ENCODE measurements around the gene F7.

F7 gene

DNA sequence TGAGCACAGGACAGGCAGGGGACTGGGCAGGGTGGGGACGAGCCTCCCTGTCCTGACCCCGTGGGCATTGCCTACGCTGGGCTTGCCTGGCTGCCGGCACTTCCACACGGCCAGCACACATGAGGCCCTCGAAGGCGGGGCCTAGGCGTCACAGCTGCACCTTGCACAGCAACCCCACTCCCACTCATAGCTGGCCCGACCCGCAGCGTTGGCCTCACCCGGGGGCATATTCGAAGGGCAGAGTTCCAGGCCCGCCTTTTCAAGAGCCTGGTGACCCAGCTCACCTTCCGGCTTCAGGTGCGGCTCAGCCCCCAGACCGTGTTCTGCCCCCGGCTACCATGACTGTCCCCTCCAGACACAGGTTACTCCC is 36.0 kb downstream of the F7 start:
- DNase-seq: no peak

DNA sequence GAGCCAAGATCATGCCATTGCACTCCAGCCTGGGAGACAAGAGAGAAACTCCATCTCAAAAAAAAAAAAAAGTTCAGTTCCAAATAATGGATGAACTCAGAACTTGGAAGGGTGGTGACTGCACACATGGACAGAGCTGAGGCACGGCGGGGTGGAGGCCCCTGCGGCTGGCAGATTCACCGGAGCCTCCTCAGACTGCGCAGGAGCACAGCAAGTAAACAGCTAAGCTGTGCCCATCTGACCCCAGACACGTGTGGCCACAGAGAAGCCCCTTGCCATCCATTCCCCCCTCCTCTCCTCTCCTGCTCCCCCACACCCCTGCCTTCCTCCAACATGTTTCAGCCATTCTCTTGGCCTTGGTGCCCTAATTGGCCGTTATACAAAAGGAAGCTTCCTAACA is 37.3 kb downstream of the F7 start:
- no peak for DNase-seq

DNA sequence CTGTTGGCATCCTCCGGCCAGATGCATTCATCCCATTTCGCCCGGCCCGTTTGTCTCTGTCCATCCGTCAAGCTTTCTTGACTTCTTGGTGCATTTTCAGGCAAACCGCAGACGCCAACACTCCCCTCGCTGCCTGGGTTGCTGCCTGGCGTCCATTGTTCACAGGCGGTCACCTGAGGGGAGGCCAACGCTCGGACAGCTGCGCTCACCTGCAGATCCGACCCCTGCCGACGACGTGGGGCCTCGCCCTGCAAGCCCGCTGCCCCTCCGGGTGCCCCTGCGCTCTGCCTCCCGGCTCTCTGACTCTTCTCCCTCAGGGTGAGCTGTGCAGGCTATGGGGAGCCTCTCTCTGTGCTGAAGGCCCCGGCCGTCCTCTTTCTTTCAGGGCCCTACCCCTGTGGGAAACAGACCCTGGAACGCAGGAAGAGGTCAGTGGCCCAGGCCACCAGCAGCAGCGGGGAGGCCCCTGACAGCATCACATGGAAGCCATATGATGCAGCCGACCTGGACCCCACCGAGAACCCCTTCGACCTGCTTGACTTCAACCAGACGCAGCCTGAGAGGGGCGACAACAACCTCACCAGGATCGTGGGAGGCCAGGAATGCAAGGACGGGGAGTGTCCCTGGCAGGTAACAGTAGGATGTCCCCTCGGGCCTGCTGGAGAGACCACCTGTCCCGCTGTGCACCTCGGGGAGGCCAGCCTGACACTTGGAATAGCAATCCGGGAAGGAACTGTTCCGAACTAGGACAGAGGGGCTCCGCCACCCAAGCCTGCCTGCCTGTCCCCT is 38.1 kb downstream of the F7 start:
- DNase-seq: no peak

- DNase-seq: no peak
Observed at GRCh38 chr13:113144255-113144629, 38.7 kb downstream of the F7 start.

DNA sequence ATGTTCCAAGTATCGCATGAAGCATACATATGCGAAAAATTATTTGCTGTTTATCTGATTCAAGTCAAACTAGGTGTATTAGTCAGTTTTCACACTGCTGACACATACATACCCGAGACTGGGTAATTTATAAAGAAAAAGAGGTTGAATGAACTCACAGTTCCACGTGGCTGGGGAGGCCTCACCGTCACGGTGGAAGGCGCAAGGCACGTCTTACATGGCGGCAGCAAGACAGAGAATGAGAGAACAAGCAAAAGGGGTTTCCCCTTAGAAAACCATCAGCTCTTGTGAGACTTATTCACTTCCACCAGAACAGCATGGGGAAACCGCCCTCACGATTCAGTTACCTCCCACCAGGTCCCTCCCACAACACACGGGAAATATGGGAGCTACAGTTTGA is 39.9 kb downstream of the F7 start:
- DNase-seq: no peak

GRCh38 chr13:113145911-113146598 is 40.5 kb downstream of the F7 start:
- no peak for DNase-seq

GRCh38 chr13:113146750-113147149 is 41.2 kb downstream of the F7 start:
- no peak for DNase-seq

GRCh38 chr13:113147206-113147605 is 41.6 kb downstream of the F7 start:
- DNase-seq: no peak

GRCh38 chr13:113148407-113148806 is 42.8 kb downstream of the F7 start:
- no peak for DNase-seq

DNA sequence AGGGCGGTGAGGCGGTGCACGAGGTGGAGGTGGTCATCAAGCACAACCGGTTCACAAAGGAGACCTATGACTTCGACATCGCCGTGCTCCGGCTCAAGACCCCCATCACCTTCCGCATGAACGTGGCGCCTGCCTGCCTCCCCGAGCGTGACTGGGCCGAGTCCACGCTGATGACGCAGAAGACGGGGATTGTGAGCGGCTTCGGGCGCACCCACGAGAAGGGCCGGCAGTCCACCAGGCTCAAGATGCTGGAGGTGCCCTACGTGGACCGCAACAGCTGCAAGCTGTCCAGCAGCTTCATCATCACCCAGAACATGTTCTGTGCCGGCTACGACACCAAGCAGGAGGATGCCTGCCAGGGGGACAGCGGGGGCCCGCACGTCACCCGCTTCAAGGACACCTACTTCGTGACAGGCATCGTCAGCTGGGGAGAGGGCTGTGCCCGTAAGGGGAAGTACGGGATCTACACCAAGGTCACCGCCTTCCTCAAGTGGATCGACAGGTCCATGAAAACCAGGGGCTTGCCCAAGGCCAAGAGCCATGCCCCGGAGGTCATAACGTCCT is 43.4 kb downstream of the F7 start:
- no peak for DNase-seq

DNA sequence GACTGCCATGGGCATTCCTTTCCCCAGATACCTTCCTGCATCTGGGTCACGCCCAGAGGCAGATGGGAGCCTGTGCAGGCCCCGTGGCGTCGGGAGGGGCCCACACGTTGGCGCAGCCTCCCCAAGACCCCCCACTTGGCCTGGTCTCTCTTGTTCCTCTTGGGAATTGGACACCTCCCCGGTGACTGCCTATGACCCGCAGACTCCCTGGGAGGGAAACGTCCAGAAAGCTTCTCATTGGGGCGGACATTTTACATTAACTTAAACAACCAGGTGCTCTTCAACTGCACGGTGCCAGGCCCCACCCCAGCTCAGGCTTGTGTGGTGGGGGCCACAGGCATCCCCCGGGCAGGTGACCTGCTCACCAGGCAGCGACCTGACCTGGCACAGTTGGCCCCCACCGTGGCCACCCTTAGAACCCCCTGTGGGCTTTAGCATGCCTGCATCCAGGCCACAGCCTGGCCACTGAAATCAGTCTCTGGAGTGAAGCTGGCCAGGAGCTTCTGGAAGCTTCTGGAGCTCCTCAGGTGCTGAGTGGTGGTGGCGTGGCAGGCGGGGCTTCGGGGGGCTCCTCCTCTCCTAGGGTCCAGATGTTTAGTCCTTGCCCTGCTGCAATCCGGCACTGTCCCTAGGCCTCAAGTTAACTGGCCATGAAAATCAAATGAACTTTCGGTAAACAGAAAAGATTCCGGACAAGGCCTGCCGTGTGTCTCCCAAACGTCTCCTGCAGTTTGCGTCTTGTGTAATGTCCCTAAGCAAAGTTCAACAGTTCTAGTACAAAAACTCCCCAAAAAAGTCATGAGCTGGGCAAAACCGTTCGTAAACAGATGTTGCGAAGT is 44.3 kb downstream of the F7 start:
- DNase-seq: no peak

DNA sequence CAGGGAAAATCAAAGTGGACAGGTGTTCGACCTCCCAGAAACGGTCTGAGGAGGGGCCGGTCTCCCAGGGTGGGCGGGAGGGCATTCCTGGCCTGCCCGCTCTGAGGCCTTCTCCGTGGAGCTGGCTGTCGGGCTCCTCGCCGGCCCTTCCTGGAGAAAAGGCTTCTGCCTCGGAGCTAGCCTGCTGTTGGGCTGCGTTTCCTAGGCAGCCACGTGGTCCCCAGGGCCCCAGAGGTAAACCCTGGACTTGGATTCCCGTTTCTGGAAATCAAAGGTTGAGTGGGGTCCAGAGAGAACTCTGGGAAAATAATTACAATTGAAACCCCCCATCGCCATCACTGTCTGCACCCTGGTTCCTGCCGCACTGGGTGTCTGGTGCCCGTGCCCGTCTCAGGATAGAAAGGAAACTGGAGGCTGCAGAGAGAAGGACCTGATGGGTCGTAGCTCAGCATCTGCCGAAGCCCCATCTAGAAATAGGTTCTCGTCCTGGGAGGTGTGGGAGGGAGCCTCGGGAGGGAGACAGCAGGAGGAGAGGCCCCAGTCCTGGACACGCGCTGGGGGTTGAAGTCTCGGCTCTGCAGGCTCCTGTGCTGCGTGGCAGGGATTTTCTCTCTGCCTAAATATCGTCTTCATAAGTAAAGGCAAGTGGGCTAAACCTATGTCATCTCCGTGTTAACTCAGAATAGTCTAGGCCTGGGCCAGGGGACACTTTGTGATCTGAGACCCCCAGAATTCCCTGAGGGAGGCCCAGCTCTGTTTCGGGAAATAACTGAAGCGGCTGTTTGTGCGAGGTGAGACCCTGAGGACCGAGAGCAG is 45.2 kb downstream of the F7 start:
- DNase-seq: no peak

DNA sequence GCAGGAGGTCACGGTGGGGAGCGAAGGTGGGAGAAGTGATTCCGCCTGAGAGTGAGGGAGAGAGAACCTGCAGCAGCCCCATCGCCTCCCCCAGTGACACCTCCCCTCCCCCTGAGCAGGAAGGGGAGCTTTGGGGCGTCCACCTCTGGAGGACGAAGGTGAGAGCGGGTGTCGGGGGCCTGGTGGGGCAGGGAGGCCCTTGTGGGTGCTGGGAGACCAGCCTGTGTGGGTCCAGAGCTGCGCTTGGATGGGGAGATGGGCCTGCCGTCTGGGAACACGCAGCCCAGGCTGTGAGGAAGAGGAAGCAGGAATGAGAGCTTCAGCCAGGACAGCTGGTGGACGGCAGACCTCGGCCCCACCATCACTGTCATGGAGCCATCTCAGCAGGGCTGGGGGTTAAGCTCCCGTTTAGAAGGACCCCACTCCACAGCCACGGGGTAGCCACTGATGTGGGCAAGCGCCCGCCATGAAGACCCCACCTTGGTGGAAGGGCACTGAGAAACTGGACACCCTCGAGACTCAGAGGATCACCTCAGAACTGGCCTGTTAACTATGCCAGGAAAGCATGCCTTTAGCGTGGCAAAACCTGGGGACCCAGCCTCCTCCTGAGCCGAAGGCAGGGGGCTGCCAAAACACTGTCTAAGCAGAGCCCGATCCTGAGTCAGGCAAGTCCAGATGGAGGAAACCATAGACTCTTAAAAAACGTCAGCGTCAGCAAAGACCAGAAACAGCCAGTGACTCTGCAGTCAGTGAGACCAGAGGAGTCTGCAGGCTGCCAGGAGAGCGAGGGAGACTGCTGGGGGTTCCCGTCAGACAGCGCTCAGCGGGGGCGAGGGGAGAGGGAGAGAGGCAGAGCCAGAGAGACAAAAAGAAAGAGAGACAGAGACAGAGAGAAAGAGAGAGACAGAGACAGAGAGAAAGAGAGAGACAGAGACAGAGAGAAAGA is 46.4 kb downstream of the F7 start:
- DNase-seq: no peak

DNA sequence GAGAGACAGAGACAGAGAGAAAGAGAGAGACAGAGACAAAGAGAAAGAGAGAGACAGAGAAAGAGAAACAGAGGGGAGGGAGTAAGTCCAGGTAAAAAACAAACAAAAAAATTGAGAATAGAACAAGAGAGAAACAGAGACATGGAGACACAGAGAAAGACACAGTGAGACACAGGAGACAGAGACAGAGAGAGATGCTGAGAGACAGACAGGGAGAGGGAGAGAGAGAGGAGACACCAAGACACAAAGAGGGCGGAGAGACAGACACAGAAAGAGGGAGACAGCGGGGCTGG is 47.0 kb downstream of the F7 start:
- no peak for DNase-seq

DNA sequence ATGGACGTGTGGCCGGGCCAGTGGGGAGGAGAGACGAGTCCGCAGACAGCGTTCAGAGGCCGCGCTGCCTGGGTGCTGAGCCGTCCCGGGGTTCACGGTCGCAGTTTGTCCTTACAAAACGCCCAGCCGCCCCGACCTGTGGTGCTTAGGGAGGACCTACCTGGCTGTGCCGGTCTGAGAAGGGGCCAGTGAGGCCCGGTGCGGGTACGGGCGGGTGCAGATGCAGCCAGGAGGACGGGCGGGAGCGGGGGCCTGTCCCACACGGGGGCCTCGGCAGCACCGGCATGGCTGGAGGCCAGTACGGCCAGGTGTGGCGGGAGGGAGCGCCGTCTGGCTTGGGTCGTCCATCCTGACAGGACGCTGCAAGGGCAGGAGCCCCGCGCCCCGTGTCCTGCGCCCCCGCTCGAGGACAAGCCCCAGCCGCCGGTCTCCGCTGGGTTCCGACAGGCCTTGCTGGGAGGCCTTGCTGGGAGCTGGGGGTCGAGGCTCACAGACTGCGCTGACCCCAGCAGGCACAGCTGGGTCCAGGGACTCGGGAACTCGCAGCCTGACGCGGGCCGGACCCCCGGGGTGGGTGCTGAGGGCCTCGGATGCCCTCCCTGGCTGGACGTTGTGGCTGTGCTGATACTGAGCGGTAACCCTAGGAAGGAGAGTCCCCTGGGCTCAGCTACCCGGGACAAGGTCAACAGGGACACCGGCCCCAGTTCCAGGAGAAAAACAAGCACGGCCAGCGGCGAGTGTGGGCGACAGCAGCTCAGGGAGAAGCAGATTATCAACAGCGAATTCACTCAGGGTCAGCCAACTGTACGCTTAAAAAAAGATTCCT is 47.6 kb downstream of the F7 start:
- DNase-seq: no peak

DNA sequence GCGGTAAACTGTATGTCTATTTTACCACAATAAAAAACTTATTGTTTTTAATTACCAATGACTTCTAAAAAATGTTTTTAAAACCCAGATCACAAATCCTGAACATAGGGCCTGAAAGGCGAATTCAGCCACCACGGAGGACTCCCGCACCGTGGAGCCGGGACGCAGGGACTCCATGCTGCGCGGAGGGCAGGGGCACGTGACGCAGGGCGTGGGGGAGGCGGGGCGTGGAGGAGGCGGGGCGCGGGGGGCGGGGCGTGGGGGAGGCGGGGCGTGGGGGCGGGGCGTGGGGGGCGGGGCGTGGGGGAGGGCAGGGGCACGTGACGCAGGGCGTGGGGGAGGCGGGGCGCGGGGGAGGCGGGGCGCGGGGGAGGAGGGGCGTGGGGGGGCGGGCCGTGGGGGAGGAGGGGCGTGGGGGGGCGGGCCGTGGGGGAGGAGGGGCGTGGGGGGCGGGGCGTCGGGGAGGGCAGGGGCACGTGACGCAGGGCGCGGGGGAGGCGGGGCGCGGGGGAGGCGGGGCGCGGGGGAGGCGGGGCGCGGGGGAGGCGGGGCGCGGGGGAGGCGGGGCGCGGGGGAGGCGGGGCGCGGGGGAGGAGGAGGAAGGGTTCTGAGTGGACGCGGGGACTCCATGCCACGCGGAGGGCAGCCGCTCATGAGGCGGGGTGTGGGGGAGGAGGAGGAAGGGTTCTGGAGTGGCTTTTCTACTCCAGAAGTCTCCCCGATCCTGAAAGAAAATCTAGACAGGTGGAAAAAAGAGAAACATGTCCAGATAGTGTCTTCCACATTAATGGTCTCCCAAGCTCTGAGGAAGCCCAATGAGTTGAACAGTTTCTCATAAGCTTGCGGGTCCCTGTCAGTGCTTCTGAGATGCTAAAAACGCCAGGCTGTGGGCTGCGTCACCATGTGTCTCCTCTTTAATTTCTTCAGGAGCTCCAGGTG is 48.5 kb downstream of the F7 start:
- no peak for DNase-seq

DNA sequence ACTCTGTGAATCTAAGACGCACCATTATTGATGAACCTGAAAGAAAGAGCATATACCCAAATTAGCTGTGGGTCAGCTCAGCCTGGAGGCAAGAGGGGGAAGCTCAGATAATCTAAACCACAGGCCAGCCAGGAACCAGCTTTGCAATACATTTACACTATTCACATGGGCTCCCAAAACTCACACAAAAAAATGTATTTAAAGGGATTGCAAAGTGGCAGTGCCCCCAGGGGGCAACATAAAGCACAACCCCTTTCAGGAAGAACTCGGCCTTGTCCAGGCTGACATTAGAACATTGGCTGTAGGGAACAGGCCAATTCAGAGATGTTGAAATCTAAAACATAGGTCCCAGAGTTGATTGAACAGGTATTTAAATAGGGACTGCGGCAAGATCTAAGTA is 49.6 kb downstream of the F7 start:
- no peak for DNase-seq

GRCh38 chr13:113155982-113156655 is 50.5 kb downstream of the F7 start:
- no peak for DNase-seq

All from NCI-H2029 treated with DMSO at 0.1 percent for 48 hours (cell line).